Stimulated activated CD8-positive, alpha-beta memory T cell treated with anti-CD3 and anti-CD28 coated beads, Interleukin-2, amount 100 ng/mL, for 48 hours (primary cell): ENCODE measurements around the gene CALY.
"Not testable (repeated sequence)": the region's sequence is repeated elsewhere in the genome, so short reads cannot be mapped to it uniquely, and the experiment has no call there.

Experiments
- DNase-seq, 2 donors: peaks; one replicate each; pipeline ENCODE4 v3.0.0-alpha.2; 2020; ENCODE audit warnings: low read depth in 2 of 2

The CALY gene

DNA sequence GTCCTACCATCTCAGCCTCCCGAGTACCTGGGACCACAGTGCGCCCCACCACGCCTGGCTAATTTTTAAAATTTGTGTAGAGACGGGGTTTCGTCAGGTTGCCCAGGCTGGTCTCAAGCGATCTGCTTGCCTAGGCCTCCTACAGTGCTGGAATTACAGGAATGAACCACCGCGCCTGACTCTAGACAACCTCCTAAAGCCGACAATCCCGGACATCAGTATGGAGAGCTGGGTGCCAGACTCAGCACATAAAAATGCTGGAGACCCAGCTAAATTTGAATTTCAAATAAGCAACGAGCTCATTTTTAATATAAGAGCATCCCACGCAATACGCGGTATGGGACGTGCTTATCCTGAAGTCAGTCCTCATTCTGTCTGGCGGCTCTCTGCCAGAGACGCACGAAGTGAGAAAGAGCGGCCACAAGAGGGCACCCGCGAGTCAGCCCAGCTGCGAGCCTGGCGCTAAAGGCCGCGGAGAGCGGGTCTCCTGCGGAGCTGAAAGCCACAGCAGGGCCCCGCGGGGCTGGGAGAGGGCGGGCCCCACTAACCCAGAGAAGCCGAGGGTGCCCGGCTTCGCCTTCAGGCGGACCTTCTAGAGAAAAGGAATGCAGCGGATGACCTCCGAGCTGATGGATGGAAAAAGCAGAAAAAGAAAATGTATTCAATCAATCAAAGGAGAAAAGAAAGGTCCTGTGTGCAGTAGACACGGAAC, 7.0 kb downstream of the CALY start:
- DNase-seq = peak; percentile 80 to 84

DNA sequence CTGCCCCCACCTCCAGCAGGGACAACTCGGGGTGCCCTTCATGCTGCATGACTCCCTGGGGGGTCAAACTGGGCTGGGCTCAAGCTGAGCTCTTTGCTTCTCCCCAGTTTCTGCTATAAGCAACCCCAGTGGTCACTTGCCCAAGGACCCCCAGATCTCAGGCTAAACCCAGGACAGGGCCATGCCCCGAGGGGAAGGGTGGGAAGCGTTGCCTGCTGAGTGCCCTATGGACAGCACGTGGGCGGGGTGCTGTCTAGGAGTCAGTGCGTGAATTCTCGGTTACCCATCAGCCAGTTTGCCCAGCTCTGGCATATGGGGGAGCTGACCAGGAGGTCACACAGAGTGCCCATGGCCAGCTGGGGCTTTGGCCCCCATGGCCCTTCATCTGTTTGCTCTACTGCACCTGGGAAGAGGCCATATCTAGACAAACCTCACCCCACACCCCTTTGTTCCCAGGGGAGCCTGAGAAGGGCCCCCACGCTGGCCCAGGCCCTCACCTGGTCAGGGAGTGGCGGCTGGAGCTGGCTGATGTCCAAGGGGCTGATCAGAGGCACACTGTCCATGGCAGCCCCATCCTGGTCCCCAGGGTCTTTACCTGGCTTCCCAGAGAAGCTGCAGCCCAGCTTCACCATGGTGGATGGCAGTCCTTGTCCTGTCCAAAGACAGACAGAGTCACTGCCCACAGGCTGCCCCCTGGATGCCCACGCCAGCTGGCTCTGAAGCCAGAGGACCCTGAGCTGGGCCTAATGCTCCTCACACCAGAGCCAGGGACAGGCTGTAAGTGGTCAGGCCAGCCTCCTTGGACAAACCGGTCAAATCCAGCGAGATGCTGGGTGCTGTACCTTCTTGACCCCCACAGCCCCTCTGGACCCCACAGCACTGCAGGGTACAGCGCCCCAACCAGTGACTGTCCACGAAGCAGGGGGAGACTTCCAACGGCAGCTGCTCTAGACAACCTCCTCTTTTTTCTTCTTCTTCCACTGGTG, 8.0 kb downstream of the CALY start:
- no peak for DNase-seq

DNA sequence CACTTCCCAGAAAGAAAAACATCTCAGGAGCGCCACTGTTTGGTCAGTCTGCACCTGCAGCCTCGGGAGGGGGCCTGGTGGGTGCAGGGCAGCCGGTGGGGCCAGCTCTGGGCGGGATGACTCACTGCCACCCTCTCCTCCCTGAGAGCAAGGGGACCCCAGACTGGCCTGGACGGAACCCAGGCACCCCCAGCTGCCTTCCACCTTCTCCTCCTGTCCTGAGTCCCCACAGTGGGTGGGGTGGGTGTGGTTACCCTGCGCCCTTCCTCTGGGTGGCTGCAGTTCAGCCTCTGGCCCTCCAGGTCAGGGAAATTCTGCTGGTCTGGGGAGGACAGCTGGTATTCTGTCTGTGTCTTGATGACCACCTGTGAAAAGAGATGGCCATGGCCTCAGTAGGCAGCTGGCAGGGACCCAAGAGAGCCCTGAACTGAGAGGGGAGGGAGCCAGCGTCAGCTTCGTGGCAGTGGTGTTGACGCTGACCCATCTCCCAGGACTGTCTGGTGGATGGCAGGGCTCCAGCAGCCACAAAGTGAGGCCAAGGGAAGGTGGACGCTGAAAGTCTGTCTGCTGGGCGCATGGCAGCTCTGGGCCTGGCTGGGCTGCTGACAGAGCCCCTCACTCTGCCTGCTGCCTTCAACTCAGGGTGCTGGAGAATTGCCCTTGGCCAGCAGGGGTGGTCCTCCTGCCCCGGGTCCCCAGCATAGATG, 8.9 kb downstream of the CALY start:
- no peak for DNase-seq

DNA sequence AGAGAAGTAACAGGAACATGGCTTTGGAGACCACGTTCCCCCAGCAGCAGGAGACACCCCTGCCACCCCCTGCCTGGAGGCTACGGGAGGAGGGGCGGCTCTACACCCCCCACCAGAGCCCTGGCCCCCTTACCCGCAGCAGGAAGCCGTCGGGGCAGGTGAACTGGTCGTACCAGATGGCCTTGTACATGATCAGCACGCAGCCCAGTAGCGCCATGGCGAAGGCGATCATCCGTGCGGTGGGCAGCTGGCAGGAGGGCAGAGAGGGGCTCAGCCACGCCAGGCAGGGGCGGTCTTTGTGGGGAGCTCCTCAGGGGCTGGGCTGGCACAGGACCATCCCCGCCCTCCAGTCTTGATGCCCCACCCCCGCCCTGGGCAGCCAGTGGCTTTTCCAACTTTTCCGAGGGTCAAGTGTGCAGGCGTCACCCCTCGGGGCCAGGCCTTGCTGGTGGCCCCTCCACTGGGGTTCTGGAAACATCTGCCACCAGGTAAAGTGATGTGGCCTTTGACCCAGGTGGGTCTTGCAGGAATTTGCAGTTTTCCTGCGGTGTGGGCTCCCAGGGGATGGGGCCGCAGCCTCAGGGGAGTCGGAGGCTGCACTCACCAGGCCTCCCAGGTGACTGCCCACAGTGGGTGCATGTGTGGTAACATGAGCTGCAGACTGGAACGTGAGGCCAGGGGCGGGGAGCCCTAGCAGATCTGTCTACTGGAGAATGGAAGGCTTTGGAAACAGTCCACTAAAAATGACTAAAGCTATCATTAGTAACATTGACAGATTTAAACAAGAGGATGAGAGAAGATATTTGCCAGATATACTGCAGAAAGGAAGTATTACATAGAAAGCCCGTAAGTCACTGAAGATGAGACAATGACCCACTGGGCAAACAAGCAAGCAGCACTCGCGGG, 9.7 kb downstream of the CALY start:
- DNase-seq = no peak

DNA sequence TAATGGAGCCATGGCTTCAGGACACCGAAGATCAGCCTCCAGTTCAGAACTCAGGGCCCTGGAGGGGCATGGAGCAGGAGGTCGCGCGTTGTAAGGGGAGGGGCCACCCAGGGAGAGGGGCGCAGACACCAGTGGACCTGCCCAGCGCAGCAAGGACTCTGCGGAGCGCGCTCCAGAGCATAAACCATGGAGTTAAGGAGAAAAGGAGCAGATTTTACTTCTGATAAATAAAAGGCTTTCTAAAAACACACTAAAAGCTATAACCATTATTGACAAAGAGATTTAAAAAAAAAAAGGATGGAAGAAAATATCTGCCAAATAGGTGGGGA, 10.5 kb downstream of the CALY start:
- no peak for DNase-seq

DNA sequence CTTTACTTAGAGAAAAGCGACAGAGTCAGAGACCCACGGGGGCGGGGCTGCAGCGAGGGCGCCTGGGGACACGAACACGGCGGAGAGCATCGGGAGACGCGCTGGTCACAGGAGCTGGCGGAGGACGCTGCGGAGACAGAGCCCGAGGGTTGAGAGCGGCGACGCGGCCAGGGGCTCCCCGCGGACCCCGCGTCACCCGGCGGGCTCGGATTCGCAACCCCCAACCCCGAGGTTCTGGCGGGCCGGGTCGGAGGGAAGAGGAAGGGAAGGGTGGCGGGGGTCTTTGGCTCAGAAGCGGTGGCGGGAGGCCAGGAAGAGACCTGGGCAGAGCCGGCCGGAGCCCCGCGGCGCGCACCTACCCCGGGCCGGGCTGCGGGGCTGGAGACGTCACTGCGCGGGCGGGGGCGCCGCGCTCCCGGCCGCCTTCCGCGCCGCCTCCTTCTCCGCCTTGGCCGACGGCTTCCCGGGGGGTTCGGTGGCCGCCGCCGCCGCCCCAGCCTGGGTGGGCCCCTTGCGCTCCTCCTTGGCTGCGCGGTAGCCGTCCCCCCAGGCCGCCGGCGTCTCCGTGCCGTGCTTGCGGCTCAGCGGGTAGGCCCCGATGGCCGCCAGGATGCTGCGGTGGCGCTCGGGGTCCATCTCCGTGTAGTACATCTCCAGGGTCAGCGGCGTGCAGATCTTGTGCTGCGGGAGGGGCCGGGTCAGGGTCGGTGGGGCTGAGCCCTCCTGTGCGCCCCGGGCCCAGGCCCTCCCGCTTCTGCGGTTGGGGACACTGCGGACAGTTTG, 11.1 kb downstream of the CALY start:
- DNase-seq = no peak

DNA sequence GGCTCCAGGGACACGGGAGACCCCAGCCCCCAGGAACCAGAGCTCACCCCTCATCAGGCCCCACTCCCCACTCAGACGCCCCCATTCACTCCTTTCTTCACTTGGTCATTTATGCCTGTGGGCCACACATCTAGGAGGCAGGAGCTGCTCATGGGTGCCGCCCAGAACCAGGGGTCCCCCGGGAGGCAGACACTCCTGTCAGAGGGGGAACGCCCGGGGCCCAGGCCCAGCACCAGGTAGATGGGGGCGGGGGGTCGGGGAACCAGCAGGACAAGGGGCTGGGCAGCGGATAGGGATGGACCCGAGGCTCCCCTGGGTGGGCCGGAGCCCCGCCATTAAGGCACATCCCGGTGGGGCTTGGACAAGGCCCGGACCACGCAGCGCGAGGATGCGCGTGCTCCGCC, 11.8 kb downstream of the CALY start:
- DNase-seq = no peak

DNA sequence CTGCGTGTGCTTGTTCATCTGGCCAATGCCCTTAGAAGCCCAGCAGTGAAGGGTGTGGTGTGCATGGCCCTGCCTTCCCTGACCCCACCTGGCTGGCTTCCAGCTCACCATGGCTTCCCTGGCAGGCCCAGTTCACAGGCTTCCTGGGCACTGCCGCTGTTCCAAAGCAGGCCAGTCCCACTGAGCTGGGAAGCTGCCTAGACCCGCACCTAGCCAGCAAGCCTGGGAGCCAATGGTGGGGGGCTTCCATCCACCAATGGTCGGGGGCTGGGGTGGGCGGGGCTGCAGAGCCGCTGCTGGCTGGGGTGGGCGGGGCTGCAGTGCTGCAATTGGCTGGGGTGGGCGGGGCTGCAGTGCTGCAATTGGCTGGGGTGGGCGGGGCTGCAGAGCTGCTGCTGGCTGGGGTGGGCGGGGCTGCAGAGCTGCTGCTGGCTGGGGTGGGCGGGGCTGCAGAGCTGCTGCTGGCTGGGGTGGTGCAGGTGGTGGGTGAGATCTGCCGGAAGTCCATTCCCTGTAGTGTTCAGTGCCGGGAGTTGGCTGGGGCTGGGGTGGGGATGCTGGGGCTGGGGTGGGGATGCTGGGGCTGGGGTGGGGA, 12.4 kb downstream of the CALY start:
- DNase-seq = peak; percentile 30 to 62

DNA sequence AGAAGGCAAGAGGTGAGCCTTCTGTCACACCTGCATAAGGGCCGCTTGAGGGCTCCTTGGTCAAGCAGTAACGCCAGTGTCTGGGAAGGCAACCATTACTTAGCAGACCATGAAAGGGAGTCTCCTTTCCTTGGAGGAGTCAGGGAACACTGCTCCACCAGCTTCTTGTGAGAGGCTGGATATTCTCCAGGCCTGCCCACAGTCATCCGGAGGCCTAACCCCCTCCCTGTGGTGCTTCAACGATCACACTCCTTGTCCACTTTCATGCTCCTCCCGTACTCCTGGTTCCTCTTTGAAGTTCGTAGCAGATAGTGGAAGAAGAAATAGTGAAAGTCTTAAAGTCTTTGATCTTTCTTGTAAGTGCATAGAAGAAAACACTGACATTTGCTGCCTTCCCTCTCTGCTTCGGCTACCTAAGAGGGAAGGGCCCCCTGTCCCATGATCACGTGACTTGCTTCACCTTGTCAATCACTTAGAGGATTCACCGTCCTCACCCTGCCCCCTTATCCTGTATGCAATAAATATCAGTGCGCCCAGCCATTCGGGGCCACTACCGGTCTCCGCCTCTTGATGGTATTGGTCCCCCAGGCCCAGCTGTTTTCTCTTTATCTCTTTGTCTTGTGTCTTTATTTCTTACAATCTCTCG, 14.5 kb downstream of the CALY start:
- DNase-seq = not testable (repeated sequence)

DNA sequence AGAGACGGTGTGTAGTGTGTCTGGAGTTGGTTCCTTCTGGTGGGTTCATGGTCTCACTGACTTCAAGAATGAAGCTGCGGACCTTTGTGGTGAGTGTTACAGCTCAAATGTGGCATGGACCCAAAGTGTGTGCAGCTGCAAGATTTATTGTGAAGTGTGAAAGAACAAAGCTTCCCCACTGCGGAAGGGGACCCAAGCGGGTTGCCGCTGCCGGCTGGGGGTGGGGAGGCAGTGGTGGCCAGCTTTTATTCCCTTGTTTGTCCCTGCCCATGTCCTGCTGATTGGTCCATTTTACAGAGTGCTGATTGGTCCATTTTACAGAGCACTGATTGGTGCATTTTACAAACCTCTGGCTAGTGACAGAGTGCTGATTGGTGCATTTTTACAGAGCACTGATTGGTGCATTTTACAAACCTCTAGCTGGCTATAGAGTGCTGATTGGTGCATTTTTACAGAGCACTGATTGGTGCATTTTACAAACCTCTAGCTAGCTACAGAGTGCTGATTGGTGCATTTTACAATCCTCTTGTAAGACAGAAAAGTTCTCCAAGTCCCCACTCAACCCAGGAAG, 15.8 kb downstream of the CALY start:
- DNase-seq = not testable (repeated sequence)

DNA sequence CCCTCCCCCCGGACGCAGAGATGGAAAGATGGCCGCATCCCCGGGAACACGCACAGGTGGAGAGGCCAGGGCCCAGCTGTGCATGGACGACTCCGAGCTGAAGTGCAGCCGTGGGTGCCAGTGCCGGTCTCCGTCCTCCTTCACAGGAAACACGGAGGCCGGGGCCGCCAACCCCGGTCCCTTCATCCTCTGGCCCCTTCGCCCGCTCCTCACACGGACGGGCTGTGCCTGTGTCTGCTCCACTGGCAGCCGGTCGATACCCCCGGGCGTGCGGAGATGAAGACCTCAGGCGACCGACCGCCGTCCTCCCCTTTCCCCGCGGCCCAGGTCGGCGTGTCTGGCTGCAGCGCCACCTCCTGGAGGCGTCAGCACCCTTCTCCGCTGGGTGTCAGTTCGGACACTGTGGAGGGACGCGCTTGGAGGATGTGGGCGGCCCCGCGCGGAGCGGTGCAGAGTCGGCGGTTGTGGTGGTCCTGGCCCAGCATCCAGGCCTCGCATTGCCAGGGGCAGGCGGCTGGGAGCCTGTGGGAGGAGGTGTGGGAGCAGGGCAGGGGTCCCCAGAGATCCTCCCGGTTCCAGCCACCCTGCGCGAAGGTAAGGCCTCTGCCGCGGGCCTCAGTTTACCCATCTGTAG, 18.1 kb downstream of the CALY start:
- peak; percentile 58 to 61 for DNase-seq

DNA sequence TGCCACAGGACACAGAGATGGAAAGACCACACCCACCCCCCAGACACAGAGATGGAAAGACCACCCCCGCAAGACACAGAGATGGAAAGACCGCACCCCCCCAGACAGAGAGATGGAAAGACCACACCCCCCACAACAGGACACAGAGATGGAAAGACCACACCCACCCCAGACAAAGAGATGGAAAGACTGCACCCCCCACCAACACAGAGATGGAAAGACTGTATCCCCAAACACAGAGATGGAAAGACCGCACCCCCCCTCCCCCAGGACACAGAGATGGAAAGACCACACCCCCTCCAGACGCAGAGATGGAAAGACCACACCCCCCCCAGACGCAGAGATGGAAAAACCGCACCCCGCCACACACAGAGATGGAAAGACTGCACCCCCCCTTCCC, 20.0 kb downstream of the CALY start:
- DNase-seq = no peak

DNA sequence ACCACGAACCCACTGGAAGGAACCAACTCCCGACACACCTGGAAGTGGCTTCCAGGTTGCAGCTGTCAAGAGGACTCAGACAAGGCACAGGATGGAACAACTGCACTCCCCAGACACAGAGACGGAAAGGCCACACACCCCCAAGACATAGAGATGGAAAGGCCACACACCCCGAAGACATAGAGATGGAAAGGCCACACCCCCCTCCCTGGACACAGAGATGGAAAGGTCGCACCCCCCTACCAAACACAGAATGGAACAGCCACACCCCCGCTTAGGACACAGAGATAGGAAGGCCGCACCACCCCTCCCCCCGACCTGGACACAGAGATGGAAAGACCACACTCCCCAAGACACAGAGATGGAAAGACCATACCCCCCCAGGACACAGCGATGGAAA, 20.4 kb downstream of the CALY start:
- no peak for DNase-seq

DNA sequence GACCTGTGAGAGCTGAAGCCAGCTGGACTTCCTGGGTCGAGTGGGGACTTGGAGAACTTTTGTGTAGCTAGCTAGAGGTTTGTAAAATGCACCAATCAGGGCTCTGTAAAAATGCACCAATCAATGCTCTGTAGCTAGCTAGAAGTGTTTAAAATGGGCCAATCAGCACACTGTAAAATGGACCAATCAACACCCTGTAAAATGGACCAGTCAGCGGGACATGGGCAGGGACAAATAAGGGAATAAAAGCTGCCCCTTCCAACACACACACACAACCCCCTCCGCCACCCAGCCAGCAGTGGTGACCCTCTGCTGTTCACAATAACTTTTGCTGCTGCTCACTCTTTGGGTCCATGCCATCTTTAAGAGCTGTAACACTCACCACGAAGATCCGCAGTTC, 20.8 kb downstream of the CALY start:
- no peak for DNase-seq

DNA sequence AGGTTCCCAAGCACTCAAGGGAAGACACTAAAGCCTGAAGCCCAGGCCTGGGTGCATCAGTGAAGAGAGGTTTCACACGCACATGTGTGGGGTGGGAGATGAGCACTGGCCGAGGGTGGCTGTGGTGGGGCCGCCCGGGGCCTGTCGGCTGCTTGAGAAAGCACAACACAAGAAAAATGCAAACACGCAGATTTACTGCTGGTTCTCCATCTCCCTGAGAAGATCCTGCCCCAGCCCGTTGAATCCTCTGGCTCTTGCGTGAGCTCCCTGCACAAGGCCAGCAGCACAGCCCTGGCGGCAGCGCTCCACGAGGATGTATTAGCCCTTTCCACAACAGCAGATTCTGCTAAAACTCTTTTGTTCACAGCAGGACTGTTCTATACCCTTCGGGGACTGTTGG, 21.8 kb downstream of the CALY start:
- no peak for DNase-seq

DNA sequence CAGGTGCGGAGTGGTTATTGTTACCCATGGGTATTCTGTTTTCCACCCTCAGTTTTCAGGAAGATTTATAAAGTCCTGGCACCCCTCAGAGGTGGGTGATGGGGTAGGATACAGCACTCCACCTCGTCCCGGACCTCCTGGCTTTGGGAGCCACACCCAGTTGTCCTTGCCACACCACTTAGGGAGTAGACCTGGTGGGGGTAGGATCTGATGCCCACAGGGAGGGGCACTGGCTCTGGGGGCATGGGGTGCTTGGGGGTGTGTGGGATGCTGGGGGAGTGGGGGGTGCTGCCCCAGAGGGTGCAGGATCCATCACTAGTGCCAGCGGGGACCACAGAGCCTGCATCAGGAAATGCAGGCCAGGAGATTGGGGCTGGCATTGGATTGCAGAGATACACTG, 23.5 kb downstream of the CALY start:
- DNase-seq = no peak

DNA sequence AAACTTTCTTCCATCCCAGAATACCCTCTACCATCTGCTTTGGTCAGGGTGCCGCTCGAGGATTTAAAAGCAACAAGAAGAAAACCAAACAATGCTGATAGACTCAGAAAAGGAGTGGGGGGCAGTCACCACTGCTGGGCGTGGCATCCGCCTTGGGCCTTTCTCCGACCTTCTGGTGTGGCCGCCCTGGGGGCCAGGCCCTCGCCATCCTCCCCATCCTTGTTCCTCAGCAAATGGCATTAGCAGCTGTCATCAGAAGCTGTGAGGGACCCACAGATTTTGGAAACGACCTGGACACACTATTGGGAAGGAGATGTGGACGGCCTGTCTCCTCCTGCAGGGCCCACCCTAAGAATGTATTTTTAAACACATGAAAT, 23.9 kb downstream of the CALY start:
- no peak for DNase-seq

DNA sequence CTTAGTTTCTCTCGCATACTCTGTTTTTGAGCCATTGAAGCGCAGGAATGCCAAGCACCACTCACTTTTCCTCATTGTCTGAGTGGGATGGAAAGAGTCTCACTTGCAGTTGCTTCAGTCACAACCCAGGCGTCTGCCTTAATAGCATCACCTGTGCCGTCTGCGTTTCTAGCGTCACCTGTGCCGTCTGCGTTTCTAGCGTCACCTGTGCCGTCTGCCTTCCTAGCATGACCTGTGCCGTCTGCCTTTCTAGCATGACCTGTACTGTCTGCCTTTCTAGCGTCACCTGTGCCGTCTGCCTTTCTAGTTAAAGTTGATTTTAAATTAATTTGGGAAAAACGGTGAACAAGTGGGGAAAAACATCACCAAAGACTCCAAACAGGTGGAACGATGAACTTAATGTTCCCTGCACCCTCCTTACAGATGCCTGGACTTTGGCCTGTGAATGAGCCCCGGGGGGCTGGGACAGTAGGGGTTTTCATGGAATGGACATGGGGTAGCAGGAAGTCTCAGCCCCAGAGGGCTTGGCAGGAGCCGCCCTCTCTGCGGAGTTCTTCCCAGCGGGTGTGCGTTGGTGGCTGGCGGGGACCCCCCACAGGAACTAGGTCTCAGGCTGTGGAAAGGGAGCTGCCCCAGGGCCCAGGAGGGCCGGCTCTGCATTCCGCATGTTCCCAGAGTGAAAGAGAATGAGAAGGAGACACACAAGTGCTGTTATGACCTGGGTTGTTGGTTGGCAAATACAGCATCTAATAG, 24.5 kb downstream of the CALY start:
- DNase-seq = no peak
